ENCODE measurements around the gene COL9A3.

COL9A3 gene

DNA sequence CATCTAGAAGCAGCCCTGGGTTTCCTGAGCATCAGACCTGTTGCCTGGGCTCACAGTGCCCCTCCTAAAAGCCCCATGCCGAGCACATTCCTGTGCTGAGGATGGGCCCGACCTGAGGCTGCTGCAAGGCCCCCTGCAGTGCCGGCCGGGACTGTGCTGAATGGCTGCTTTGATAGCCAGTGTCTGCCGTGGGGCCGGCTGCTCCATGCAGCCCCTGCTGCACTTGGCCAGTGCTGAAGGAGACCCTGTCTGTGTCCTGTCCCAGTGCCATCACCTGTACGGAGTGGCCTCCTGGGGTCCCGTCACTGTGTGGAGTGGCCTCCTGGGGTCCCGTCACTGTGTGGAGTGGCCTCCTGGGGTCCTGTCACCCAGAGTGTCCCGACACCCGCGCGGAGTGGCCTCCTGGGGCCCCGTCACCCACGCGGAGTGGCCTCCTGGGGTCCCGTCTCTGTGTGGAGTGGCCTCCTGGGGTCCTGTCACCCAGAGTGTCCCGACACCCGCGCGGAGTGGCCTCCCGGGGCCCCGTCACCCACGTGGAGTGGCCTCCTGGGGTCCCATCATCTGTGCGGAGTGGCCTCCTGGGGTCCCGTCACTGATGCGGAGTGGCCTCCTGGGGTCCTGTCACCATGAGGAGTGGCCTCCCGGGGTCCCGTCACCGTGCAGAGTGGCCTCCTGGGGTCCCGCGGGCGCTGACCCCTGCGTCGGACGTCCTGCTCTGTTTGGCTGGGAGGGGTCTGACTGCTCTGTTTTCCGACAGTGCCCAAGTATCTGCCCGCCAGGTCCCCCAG lies 7.0 kb downstream of the COL9A3 start:
- no peak for DNase-seq (ENCODE audit: low spot score)

DNA sequence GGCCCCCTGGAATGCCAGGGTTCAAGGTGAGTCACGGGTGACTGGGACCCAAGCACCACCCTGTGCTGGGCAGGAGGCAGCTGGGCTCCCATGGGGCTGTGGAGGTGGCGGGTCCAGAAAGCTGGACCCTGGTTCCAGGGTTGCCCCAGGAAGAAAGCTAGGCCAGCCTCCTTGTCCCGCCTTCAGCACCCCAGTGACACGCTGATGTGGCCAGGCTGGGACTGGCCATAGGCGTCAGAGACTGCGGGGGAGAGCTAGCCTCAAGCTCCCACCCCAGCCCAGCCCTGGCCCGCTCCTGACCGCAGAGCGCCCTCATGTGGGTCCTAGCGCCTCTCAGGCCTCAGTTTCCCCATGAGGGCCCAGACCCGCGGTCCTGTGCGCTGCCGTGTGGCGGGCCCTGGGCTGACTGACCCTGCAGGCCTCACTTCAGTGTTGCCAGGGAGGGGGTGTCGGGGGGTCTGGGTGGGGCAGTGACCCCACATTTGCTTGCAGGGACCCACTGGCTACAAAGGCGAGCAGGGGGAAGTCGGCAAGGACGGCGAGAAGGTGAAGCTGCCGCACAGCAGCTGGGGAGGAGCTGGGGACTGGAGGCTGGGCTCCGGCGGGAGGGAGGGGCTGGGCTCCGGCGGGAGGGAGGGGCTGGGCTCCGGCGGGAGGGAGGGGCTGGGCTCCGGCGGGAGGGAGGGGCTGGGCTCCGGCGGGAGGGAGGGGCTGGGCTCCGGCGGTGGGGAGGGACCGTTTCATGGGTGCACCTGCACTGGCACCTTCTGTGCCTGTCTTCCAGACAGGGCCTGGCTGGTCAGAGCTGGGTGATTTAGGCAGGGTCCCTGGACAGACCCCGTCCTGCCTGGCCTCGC lies 7.9 kb downstream of the COL9A3 start:
- peak; percentile 59 for DNase-seq (ENCODE audit: low spot score)

- DNase-seq (ENCODE audit: low spot score) = no peak
Measured at GRCh38 chr20:62825333-62825985, 8.6 kb downstream of the COL9A3 start.

GRCh38 chr20:62825986-62826645 lies 9.3 kb downstream of the COL9A3 start:
- no peak for DNase-seq (ENCODE audit: low spot score)

DNA sequence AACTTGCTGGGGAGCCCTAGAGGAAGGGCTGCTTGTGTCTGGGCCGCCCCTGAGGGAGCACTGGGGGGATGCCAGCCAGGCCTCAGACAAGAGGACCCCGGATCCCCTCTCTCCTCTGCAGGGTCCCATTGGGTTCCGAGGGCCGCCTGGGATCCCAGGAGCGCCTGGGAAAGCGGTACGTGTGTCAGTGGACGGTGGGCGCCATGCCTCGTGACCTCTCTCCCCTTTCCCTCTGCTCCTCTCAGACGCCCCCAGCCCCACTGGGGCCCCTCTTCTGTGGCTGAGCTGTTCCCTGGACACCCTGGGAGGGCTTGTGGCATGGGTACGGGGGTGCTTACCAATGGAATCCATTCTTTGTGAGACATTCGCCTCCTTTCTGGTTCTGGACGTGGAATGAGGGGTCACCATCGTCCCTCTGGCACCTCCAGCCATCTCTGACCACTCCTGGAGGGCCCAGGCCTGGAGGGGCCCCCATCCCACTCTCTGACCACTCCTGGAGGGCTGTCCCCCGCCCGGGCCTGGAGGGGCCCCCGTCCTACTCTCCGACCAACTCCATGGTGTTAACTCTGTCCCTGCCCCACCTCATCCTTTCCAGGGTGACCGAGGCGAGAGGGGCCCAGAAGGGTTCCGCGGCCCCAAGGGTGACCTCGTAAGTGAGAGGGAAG lies 9.9 kb downstream of the COL9A3 start:
- DNase-seq (ENCODE audit: low spot score) = no peak

- DNase-seq (ENCODE audit: low spot score) = no peak
Measured at GRCh38 chr20:62827311-62828038, 10.6 kb downstream of the COL9A3 start.

GRCh38 chr20:62828051-62828450 lies 11.2 kb downstream of the COL9A3 start:
- DNase-seq (ENCODE audit: low spot score) = no peak

- no peak for DNase-seq (ENCODE audit: low spot score)
Measured at GRCh38 chr20:62828511-62829230, 11.8 kb downstream of the COL9A3 start.

GRCh38 chr20:62829231-62830230 lies 12.7 kb downstream of the COL9A3 start:
- DNase-seq (ENCODE audit: low spot score) = no peak

- no peak for DNase-seq (ENCODE audit: low spot score)
Measured at GRCh38 chr20:62830251-62830650, 13.4 kb downstream of the COL9A3 start.

DNA sequence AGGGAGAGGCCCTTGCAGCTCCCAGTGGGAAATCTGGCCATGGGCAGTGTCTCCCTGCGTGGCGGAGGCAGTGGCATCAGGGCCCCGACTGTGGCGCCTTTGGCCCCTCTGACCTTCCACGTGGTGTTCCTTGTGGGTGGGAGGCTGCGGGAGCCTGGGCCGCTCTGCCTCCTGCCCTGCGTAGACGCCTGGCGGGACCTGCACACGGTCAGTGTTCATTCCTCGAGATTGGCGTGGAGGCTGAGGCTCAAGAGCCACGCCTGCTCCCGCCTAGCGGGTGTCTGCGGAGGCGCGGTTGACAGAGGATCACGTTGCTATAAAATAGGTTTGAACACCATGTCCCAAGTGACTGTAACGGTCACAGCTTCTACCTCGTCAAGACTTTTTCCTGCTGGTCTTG lies 14.0 kb downstream of the COL9A3 start:
- no peak for DNase-seq (ENCODE audit: low spot score)

GRCh38 chr20:62831361-62831788 lies 14.5 kb downstream of the COL9A3 start:
- DNase-seq (ENCODE audit: low spot score) = no peak

GRCh38 chr20:62831854-62832211 lies 15.0 kb downstream of the COL9A3 start:
- DNase-seq (ENCODE audit: low spot score) = no peak

DNA sequence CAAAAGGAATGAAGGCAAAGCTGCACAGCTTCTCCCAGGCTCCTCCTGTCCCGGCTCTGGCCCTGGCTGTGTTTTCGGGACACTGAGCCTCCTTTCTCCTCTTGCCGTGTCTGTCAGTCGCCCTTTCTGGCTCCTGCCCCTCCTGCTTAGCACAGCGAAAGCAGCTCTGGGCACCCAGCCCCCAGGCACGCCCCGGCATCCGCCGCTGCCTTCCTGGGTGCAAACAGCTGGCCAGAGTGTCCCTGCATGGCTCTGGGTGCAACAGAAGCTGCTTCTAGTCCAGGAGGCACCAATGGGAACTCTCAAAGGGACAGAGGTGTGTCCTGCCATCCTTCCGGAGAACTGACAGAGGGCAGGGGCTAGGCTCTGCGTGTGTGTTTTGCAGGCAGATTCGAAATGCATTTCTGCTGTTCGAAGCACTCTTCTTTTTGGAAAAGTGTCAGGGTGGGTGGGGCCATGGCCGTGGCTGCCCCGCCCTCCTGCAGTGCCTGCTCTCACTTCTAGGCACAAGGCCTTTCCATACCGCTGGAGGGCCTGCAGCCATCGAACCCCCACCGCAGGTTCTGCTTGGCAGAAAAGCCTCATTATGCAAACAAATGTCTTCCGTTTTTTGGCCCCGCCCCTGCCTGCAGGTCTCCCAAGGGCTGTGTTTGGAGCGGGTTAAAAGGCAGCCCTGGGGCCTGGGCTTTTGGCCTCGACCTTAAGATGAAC lies 15.5 kb downstream of the COL9A3 start:
- peak; percentile 7 for DNase-seq (ENCODE audit: low spot score)

DNA sequence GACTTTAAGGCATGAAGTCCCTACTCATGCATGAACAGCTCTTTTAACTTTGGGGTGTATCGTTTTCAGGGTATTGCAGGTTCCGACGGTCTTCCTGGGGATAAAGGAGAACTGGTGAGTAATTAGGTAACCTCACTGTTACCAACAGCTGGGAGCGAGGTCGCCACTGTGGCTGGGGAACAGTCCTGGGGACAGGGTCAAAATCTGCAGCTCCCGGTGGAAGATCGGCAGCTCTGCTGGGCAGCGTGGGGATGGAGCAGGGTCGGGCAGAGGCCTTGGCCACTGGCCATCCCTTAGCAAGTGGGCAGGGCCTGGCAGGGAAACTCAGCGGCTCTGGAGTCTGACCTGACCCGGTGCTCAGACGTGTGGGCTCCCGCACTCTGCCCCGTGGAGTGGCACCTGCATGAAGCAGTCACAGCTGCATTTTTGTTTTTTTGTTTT lies 16.1 kb downstream of the COL9A3 start:
- DNase-seq (ENCODE audit: low spot score) = no peak

GRCh38 chr20:62834967-62835730 lies 18.3 kb downstream of the COL9A3 start:
- DNase-seq (ENCODE audit: low spot score) = no peak
